NCI-H69 (cell line): ENCODE results near the gene FLAD1.
A peak's percentile ranks its signal among the peaks of the same experiment; 100 is the strongest.

Experiments used
- DNase-seq: peaks from one replicate; lab custom pipeline; 2025; lab: John Stamatoyannopoulos, UW

Gene FLAD1

GRCh38 chr1:154952664-154953063 is 30.5 kb upstream of the FLAD1 start:
- DNase-seq, result no peak

DNA sequence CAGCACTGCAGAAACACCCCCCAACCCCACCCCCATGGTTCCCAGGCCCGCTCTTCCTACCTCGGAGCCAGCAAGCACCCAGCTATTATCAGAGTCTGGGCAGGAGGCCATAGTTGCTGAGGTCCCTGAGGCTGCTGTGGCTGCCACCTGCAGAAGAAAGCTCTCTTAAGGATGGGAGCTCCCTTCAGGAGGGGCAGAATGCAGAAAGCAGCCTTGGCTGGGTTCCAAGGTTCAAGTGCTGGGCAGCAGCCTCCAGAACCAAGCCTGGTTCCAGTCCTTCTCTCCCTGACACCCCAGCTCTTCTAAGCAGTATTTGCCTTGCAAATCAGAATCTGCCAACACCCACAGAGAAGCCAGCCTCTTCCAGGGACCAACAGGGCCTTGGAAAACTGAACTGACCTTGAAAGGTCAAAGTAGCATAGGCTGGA is 29.5 kb upstream of the FLAD1 start:
- no peak for DNase-seq

GRCh38 chr1:154954541-154954940 is 28.6 kb upstream of the FLAD1 start:
- no peak for DNase-seq

DNA sequence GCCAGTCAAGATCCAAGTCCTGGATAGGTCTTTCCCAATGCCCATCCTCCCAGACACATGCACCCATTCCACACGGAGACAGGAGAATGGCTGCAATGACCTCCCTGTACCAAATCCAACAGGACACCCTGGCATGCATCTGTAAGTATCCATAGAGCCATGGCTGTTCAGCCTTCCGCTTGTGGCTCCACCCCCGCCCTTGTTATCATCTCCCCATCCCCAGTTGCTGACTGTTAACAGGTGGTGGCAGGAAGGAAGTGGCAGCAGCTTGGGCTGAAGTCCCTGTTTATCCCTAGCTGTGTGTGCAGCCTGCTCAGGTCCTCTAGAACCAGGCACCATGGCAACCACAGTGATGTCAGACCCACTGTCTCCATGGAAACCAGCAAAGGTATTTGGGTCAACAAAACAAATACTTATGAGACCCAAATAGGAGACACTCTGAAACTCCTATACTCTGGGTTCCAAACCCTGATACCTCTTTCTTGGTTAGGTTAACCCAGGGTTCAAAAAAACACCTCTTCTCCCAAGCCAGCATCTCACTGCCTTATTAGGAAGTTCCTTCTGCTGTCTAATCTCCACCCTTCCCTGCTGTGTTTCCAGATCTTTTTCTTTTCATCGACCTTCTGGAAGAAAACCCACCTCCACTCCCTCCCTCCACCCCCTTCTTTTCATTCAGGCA is 28.0 kb upstream of the FLAD1 start:
- peak; percentile 62 for DNase-seq

- DNase-seq, result peak; percentile 94
Observed at GRCh38 chr1:154955718-154956543, 27.2 kb upstream of the FLAD1 start, which contains the start of gene PBXIP1. PBXIP1 (minus strand) TSS chr1:154956099; CDS start chr1:154953721, 2,378 bp downstream.

DNA sequence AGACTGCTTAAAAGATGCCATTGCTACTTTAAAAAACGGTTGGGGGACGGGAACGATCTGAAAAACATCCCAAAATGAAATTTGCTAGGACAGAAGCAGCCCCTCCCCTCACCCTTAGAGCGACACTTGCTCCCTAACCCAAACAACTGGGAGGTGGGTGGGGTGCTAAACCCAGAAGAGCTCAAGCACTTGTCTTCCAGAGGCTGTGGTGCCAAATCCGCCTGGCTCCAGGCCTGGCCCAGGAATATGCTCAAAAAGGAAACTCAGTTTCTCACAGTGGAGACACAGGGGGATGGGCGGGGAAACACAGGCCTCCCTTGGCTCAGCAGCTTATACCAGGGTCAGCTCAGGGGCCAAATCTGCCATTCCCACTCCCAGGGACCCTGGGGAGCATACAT is 26.6 kb upstream of the FLAD1 start:
- peak; percentile 39 for DNase-seq

GRCh38 chr1:154957091-154957657 is 26.0 kb upstream of the FLAD1 start:
- DNase-seq, result no peak

DNA sequence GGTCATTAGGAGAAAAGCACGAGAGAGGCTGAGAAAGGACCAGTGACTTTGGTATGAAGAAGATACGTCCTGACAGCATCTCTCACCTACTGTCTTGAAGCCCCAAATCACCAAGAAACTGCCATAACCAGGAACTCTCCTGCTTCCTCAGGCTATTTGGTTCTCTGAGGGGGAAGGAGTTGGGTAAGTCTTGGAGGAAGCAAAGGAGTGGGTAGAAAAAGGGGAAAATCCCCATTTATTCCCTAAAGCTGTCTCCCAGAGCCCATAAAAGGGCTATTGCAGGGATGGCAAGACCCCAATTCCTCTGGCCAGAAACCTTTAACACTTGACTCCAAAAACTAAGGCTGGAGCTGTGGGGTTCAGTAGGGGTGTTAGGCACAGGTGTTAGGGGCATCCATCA is 25.1 kb upstream of the FLAD1 start:
- no peak for DNase-seq

GRCh38 chr1:154958681-154959425 is 24.3 kb upstream of the FLAD1 start:
- DNase-seq, result no peak

GRCh38 chr1:154959426-154959780 is 23.7 kb upstream of the FLAD1 start:
- no peak for DNase-seq

- DNase-seq, result no peak
Observed at GRCh38 chr1:154960446-154961136, 22.6 kb upstream of the FLAD1 start.

DNA sequence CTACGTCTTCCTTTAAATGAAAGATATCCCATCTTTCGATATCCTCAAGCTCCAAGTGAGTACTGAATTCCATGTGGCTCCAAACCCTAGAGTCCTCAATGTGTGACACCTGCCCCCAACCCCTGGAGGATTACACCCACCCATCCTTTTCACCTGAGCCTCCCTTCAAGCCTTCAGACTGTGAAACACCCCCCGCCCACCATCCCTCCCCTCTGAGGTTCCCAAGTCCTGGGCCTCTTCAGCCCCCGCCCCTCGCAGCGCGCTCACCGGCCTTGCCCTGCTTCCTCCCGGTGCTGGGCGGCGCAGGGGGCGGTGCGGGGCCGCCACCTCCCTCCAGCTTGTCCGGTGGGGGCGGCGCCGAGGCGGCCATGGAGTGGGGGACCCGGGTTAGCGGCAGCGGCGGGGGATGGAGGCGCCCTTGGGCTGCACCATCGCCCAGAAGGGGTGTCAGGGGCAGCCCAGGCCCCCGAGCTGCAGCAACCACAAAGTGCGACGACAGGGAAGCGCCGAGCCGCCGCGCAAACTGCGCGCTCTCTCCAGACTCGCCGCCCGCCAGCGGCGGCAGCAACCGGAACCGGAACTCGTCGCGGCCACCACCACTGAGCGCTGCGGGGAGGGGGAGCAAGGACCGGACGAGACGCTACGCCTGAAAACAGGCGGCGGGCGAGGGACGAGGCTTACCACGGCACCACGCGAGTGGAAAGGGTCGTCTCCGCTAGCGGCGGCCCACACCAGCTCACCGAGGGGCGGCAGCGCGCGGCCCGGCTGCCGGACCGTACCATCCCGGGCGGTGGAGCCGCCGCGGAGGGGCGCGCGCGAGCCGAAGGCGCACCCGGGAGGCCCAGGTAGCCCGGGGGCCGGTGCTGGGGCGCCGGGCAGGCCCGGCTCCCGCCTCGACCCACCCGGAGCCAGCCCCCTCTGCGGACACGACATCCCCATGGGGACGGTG is 21.7 kb upstream of the FLAD1 start, which contains the start of gene PYGO2:
TSS of gene PYGO2 (minus strand) at position 576 of the 949 bp plus-strand sequence. CDS start at position 370, 206 bp downstream.
- peak; percentile 89 for DNase-seq

- DNase-seq, result peak; percentile 66
Observed at GRCh38 chr1:154962156-154962749, 20.9 kb upstream of the FLAD1 start.

GRCh38 chr1:154962795-154963330 is 20.3 kb upstream of the FLAD1 start:
- DNase-seq, result no peak

DNA sequence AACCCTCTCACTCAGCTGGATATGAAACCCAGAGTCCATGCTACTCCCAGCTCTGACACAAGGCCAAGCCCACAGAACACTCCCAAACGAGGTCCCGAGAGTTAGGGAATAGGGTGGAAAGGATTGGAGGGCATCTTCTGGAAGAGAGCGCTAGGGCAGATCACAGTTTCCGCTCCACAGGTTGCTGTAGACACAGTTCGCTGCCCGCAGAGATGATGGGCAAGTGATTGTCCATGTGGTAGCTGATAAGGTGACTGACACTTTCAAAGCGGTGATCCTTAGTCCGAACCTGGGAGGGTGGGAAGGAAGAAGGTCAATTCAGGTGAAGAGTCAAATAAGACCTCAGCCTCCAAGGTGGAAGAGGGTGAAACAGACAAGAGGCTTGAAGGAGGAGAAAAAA is 19.5 kb upstream of the FLAD1 start:
- DNase-seq, result no peak

- DNase-seq, result no peak
Observed at GRCh38 chr1:154964359-154964758, 18.8 kb upstream of the FLAD1 start.

DNA sequence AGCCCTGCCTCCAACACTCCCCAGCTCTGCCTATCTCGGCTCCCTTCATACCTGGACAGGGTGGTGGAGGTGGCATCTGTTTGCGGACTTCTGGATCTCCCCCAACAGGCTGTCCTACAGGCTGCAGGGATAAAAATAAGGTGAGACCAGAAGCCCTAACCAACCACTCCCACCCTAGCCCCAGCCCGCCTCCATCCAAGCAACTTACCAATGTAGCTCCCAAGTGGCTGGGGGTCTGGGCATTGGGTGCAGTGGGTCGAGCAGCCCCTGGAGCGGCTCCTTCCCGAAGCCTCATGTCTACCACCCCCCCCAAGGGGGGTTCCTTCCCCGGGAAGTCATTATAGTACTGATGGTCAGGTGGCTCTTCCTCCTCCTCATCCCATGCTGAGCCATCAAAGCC is 17.0 kb upstream of the FLAD1 start:
- no peak for DNase-seq

DNA sequence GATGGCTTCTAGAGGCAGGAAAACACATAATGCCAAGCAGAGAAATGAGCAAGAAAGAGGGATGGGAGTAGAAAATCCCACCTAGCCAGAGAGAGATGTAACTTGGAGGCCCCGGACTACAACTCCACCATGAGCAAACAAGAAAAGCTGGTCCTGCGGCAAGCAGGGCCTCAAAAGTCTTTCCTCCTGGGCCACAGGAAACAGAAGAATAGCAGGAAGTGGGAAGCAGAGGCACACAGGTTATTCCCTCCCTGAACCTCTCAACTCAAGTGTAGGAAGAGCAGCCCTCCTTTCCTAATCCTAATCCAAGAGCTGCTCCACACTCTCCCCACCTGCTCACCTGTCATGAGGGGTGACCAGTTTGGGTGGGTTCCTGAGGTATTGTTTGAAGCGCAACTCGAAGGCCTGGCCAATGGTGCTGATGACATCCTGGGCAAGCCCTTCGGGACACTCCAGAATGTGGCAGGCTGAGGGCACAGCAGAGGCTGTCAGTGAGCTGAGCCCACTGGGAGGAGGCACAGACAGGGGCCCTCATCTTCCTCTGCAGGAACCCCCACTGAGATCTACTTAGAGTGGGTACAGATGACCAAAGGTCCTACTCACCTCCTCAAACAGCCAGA is 15.7 kb upstream of the FLAD1 start:
- DNase-seq, result no peak

GRCh38 chr1:154968731-154969130 is 14.4 kb upstream of the FLAD1 start:
- DNase-seq, result no peak
